H1 (cell line): ENCODE results near the gene PDE6B. TPM values are rescaled to one million over a fixed set of nuclear protein-coding genes. Genes with fewer than 3 reads are reported as not detected.

Source experiments
- CTCF ChIA-PET: fragments of 300-600 bp; sonication (Branson Sonifier 250); formaldehyde crosslinking; loops from one replicate; lab custom pipeline; 2021; ENCODE audit not compliant: partially characterized antibody; lab: Charles Lee
- POLR2A ChIA-PET: fragments of 300-600 bp; sonication (Branson Sonifier 250); formaldehyde crosslinking; loops from one replicate; lab custom pipeline; 2021; ENCODE audit warnings: inconsistent platforms; ENCODE audit not compliant: partially characterized antibody; lab: Charles Lee
- DNase-seq, 2 experiments: peaks; one replicate each; pipeline versions ENCODE4 v3.0.0 to v3.0.0-alpha.2; 2010 to 2022; ENCODE audit warnings: low spot score in 2 of 2, low read depth in 1 of 2, mixed read lengths in 1 of 2
- FAIRE-seq: peaks from 2 replicates; lab custom pipeline; 2011; peaks lifted over from hg19 to GRCh38; lab: Jason Lieb, UNC
- H2AFZ ChIP-seq: 2 replicates; pipeline ENCODE4 v1.8.1; 2012; ENCODE audit warnings: low read length, inconsistent platforms
- H2AK5ac ChIP-seq: 2 replicates; pipeline ENCODE4 v1.6.1; 2013; ENCODE audit warnings: low read depth, low read length
- H2BK120ac ChIP-seq: replicated peaks from 2 replicates; pipeline ENCODE3; 2013; ENCODE audit warnings: low read depth, low read length, inconsistent platforms
- H2BK12ac ChIP-seq: 2 replicates; pipeline ENCODE4 v1.6.1; 2013; ENCODE audit warnings: low read depth, low read length
- H2BK15ac ChIP-seq: 2 replicates; pipeline ENCODE4 v1.6.1; 2013; ENCODE audit warnings: low read length
- H2BK20ac ChIP-seq: 2 replicates; pipeline ENCODE4 v1.6.1; 2013; ENCODE audit warnings: low read length
- H2BK5ac ChIP-seq: 2 replicates; pipeline ENCODE4 v1.6.1; 2013; ENCODE audit warnings: low read depth, low read length
- H3K14ac ChIP-seq: 2 replicates; pipeline ENCODE4 v1.6.1; 2013; ENCODE audit warnings: inconsistent platforms; ENCODE audit not compliant: insufficient read length
- H3K18ac ChIP-seq: 2 replicates; pipeline ENCODE4 v1.6.1; 2013; ENCODE audit warnings: low read length; ENCODE audit errors: extremely low read depth
- H3K23ac ChIP-seq: 2 replicates; pipeline ENCODE4 v1.6.1; 2013; ENCODE audit warnings: inconsistent platforms; ENCODE audit not compliant: insufficient read length
- H3K23me2 ChIP-seq: 2 replicates; pipeline ENCODE4 v1.6.1; 2013; ENCODE audit warnings: low read depth, low read length
- H3K27ac ChIP-seq: 2 replicates; pipeline ENCODE4 v1.6.1; 2011; ENCODE audit warnings: low read depth, low read length, inconsistent platforms
- H3K27me3 ChIP-seq, 4 experiments: replicated peaks in 1 of 4; 1 replicate in 1 of 4; 2 replicates in 3 of 4; pipeline versions ENCODE4 v1.6.1 to v1.8.1; 2011 to 2013; ENCODE audit warnings: low read length in 3 of 4, mild to moderate bottlenecking in 3 of 4, inconsistent platforms in 2 of 4, mixed read lengths in 2 of 4, moderate library complexity in 1 of 4; ENCODE audit not compliant: control insufficient read depth in 3 of 4, insufficient read depth in 3 of 4; ENCODE audit errors: extremely low read depth in 1 of 4
- H3K36me3 ChIP-seq, 4 experiments: 2 replicates each; pipeline versions ENCODE4 v1.6.1 to v1.8.1; 2011 to 2013; ENCODE audit warnings: mild to moderate bottlenecking in 4 of 4, low read length in 3 of 4, moderate library complexity in 2 of 4, control low read depth in 1 of 4, inconsistent platforms in 1 of 4; ENCODE audit not compliant: insufficient read depth in 4 of 4, control insufficient read depth in 2 of 4
- H3K4ac ChIP-seq: replicated peaks from 2 replicates; pipeline ENCODE3; 2013; ENCODE audit warnings: low read length, low read depth, mixed read lengths, inconsistent platforms; ENCODE audit not compliant: insufficient read length
- H3K4me1 ChIP-seq, 4 experiments: replicated peaks in 1 of 4; 1 replicate in 1 of 4; 2 replicates in 3 of 4; pipeline versions ENCODE4 v1.6.1 to v1.8.1; 2011 to 2013; ENCODE audit warnings: low read length in 3 of 4, inconsistent platforms in 2 of 4, mixed read lengths in 1 of 4; ENCODE audit not compliant: insufficient read depth in 4 of 4, control insufficient read depth in 3 of 4
- H3K4me2 ChIP-seq, 2 experiments: 2 replicates each; pipeline versions ENCODE4 v1.6.1 to v1.8.1; 2011 to 2013; ENCODE audit warnings: low read depth in 2 of 2, low read length in 2 of 2, control low read depth in 1 of 2, inconsistent platforms in 1 of 2, mild to moderate bottlenecking in 1 of 2; ENCODE audit not compliant: insufficient read depth in 1 of 2
- H3K4me3 ChIP-seq, 4 experiments: fragments of 200-600, 300-600 bp in 1 of 4; sonication (generic), shearing (Covaris generic), sonication (Bioruptor Twin) in 1 of 4; 2 replicates each; pipeline versions ENCODE4 v1.5.1 to v1.8.1; 2011 to 2016; ENCODE audit warnings: low read length in 4 of 4, low read depth in 3 of 4, control low read depth in 2 of 4, inconsistent platforms in 2 of 4, mild to moderate bottlenecking in 2 of 4, mixed read lengths in 1 of 4, moderate library complexity in 1 of 4; ENCODE audit not compliant: insufficient read depth in 2 of 4; ENCODE audit errors: extremely low read depth in 1 of 4
- H3K56ac ChIP-seq: replicated peaks from 2 replicates; pipeline ENCODE3; 2013; ENCODE audit warnings: low read depth, mild to moderate bottlenecking, mixed read lengths, low read length, inconsistent platforms; ENCODE audit not compliant: insufficient read length
- H3K79me1 ChIP-seq: 2 replicates; pipeline ENCODE4 v1.6.1; 2013; ENCODE audit warnings: low read depth, low read length, control low read depth
- H3K79me2 ChIP-seq, 2 experiments: 2 replicates each; pipeline versions ENCODE4 v1.6.1 to v1.8.1; 2012 to 2013; ENCODE audit warnings: low read length in 2 of 2, mild to moderate bottlenecking in 2 of 2, inconsistent platforms in 1 of 2; ENCODE audit not compliant: insufficient read depth in 2 of 2, control insufficient read depth in 1 of 2
- H3K9ac ChIP-seq, 4 experiments: replicated peaks in 1 of 4; 1 replicate in 1 of 4; 2 replicates in 3 of 4; pipeline versions ENCODE4 v1.6.1 to v1.8.1; 2011 to 2013; ENCODE audit warnings: low read depth in 3 of 4, low read length in 3 of 4, control low read depth in 2 of 4, mild to moderate bottlenecking in 2 of 4, moderate library complexity in 2 of 4, inconsistent platforms in 1 of 4; ENCODE audit errors: extremely low read depth in 1 of 4
- H3K9me3 ChIP-seq, 2 experiments: 2 replicates each; pipeline versions ENCODE4 v1.6.1 to v1.8.1; 2012 to 2013; ENCODE audit warnings: mild to moderate bottlenecking in 2 of 2, moderate library complexity in 2 of 2, control low read depth in 1 of 2, inconsistent platforms in 1 of 2, low read depth in 1 of 2, low read length in 1 of 2, mixed read lengths in 1 of 2; ENCODE audit not compliant: insufficient read depth in 2 of 2
- H4K20me1 ChIP-seq, 2 experiments: replicated peaks in 1 of 2; 2 replicates each; pipeline versions ENCODE3 to v1.8.1; 2011 to 2013; ENCODE audit warnings: inconsistent platforms in 2 of 2, low read length in 2 of 2, mild to moderate bottlenecking in 1 of 2; ENCODE audit not compliant: insufficient read depth in 2 of 2, control insufficient read depth in 1 of 2
- H4K5ac ChIP-seq: 2 replicates; pipeline ENCODE4 v1.6.1; 2013; ENCODE audit warnings: low read length, low read depth, mixed read lengths, inconsistent platforms; ENCODE audit not compliant: insufficient read length
- H4K8ac ChIP-seq: 2 replicates; pipeline ENCODE4 v1.8.0; 2013; ENCODE audit warnings: mild to moderate bottlenecking, moderate library complexity, low read length, inconsistent platforms; ENCODE audit not compliant: insufficient read depth; ENCODE audit errors: extremely low read depth
- H4K91ac ChIP-seq: replicated peaks from 2 replicates; pipeline ENCODE3; 2013; ENCODE audit warnings: low read length, mixed read lengths, inconsistent platforms; ENCODE audit not compliant: insufficient read length
- ASH2L ChIP-seq: fragments of 200-600, 300-600 bp; sonication (generic); IDR thresholded peaks from one replicate; pipeline ENCODE4 v1.7.1; 2017; ENCODE audit warnings: low read length
- CREB1 ChIP-seq: IDR thresholded peaks from 2 replicates; pipeline ENCODE4 v1.6.1; 2012; ENCODE audit warnings: inconsistent platforms
- JUND ChIP-seq: IDR thresholded peaks from 2 replicates; pipeline ENCODE4 v1.6.1; 2011; ENCODE audit warnings: mild to moderate bottlenecking, improper control_type of control experiment, low read length
- MAFK ChIP-seq: IDR thresholded peaks from 2 replicates; pipeline ENCODE4 v1.6.1; 2012; ENCODE audit warnings: low read depth, mild to moderate bottlenecking, improper control_type of control experiment, low read length
- SIRT6 ChIP-seq: IDR thresholded peaks from one replicate; pipeline ENCODE4 v1.7.1; 2012; ENCODE audit warnings: low read length, inconsistent platforms
- SP1 ChIP-seq: IDR thresholded peaks from 2 replicates; pipeline ENCODE4 v1.6.1; 2011; ENCODE audit warnings: low read depth, low read length
- WGBS, 2 experiments: shearing (Covaris generic) in 1 of 2; methylation state at CpG; one replicate each; pipeline versions ENCODE4 v1.1.6 to v1.1.7; 2013 to 2015; ENCODE audit warnings: low lambda C conversion rate in 2 of 2, mixed read lengths in 2 of 2, inconsistent platforms in 1 of 2, low coverage in 1 of 2, missing lambda C conversion rate in 1 of 2; ENCODE audit not compliant: insufficient replicate concordance in 2 of 2, insufficient coverage in 1 of 2, insufficient read length in 1 of 2; ENCODE audit errors: extremely low coverage in 1 of 2, missing lambda C conversion rate in 1 of 2; 5-methylcytosine and 5-hydroxymethylcytosine counted together
- polyA plus RNA-seq, 7 experiments: library from polyadenylated mRNA; depleted of rRNA in 3 of 7; stranded (reverse) in 5 of 7; unstranded in 2 of 7; fragments of >200 nt in 5 of 7; fragments of 200-250 nt in 2 of 7; gene quantifications; 1 replicate in 5 of 7; 2 replicates in 1 of 7; 4 replicates in 1 of 7; pipeline versions ENCODE4 v1.2.1 to v1.2.3, GENCODE V29; 2011 to 2013; ENCODE audit warnings: missing spikeins in 2 of 7, mixed read lengths in 2 of 7
- total RNA-seq: library from RNA; stranded (reverse); fragmentation: NEBNext Ultra II Directional; extraction: Animal tissue kit (Norgen Biotek cat#: 25700); gene quantifications from 2 replicates; pipeline ENCODE4 v1.2.1, GENCODE V29; 2021
- TF ChIP-seq, protein P1 (sequence below): IDR thresholded peaks from 2 replicates; pipeline ENCODE4 v1.6.1; 2012; ENCODE audit warnings: inconsistent platforms
- TF ChIP-seq, protein P2 (sequence below), 3 experiments: IDR thresholded peaks; 1 replicate in 2 of 3; 2 replicates in 1 of 3; pipeline versions ENCODE4 v1.5.1 to v1.6.1; 2011; ENCODE audit warnings: low read length in 3 of 3, mild to moderate bottlenecking in 3 of 3, inconsistent platforms in 2 of 3, low read depth in 1 of 3, moderate library complexity in 1 of 3; ENCODE audit not compliant: insufficient read depth in 1 of 3; ENCODE audit errors: control extremely low read depth in 1 of 3
- TF ChIP-seq, protein P3 (sequence below): IDR thresholded peaks from 2 replicates; pipeline ENCODE4 v1.6.1; 2011; ENCODE audit warnings: low read length, improper control_type of control experiment

Gene PDE6B
- total and polyA plus RNA-seq, 2 of the 8 experiments (the other 6 are each of a cell fraction or from before 2014, with no cell fraction given) = 4.1 to 8.4 TPM

DNA sequence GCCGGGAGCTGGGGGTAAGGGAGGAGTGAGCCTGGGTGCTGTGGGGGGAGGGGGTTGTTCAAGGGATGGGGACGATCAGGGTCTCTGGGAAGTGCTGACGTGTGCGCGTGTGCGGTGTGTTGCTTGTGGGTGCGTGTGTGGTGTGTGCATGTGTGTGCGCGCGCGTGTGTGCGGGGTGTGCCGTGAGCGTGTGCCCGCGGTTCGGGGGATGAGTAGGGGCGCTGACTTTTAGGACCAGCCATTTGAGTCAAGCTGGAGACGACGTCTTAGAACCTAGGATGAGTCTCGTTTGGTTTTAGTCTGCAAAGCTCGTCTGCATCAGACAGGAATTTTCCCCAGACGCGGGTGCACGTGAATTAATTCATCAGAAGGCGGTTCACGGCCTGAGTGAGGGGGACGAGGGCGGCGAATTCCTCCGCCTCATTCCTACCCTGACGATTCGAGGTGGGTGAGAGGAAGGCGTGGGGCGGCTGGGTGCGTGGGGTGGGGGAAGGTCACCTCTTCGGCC is 48.3 kb upstream of the PDE6B start:
- CTCF ChIA-PET = interaction anchor here (0.6 to 1.5 kb wide), 3 partner anchors 26 to 1205 kb away, joined by 3 read pairs; no protein-coding TSS in a partner anchor
- no peak overlapping the region for H3K23ac ChIP-seq
- no peak overlapping the region for H3K14ac ChIP-seq
- H2AK5ac ChIP-seq = no peak overlapping the region
- H3K23me2 ChIP-seq = peaks cover 15% of the 10 kb centered on the region
- no peaks in the 10 kb centered on the region for H3K79me1 ChIP-seq
- 0 out of 2 replicates have a peak overlapping the region, but pooled peaks have one; percentile 40 for H2AFZ ChIP-seq
- no peak overlapping the region for H3K4ac ChIP-seq
- H3K27me3 ChIP-seq = peaks cover 59 to 77% (median 69%) of the 10 kb centered on the region in 4 experiments
- peak overlapping the region; percentile 55 to 69 (median 66) for H3K4me3 ChIP-seq
- no peak overlapping the region for H3K56ac ChIP-seq
- H3K4me1 ChIP-seq = peaks cover 0 to 20% (median 12%) of the 10 kb centered on the region in 4 experiments; a peak in 6 of 7 replicates
- no peaks in the 10 kb centered on the region for H3K36me3 ChIP-seq
- POLR2A ChIA-PET = interaction anchor here (0.7 to 1.6 kb wide), 12 partner anchors 12 to 271 kb away, joined by 3 to 8 read pairs (median 3); partner anchors contain the start of genes ATP5ME, MYL5, PDE6B and ZNF732
- 3% methylated on average over 23 of the region's 37 CpGs; no CpG with 5 or more reads in 1 of the 2 experiments for WGBS, 2 experiments
- H3K18ac ChIP-seq = peak overlapping the region; percentile 51
- H2BK12ac ChIP-seq = peak overlapping the region; percentile 96; the same call in 1 of the 2 replicates
- FAIRE-seq (no peak), DNase-seq (no peak)
- peak overlapping the region; percentile 76 for H4K91ac ChIP-seq
- H4K8ac ChIP-seq = peak overlapping the region; percentile 11; the same call in 1 of the 2 replicates
- H2BK15ac ChIP-seq = no peak overlapping the region
- no peaks in the 10 kb centered on the region for H3K9me3 ChIP-seq
- 0 out of 7 replicates have a peak overlapping the region, but pooled peaks of 1 of the 4 experiments have one; percentile 21 for H3K9ac ChIP-seq
- H2BK5ac ChIP-seq = peak overlapping the region; percentile 44; the same call in 1 of the 2 replicates
- H4K20me1 ChIP-seq = peaks cover 2 to 15% of the 10 kb centered on the region in 2 experiments
- no peak overlapping the region for H2BK120ac ChIP-seq
- H3K4me2 ChIP-seq = peak overlapping the region; percentile 79 to 100
- H2BK20ac ChIP-seq = no peak overlapping the region; the same call in 1 of the 2 replicates
- H4K5ac ChIP-seq = no peak overlapping the region
- H3K79me2 ChIP-seq = no peaks in the 10 kb centered on the region
- no peak overlapping the region for H3K27ac ChIP-seq
- TF ChIP-seq, protein P1, sequence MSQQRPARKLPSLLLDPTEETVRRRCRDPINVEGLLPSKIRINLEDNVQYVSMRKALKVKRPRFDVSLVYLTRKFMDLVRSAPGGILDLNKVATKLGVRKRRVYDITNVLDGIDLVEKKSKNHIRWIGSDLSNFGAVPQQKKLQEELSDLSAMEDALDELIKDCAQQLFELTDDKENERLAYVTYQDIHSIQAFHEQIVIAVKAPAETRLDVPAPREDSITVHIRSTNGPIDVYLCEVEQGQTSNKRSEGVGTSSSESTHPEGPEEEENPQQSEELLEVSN = 0 out of 2 replicates have a peak, but pooled peaks have one; percentile 5
- TF ChIP-seq, protein P2, sequence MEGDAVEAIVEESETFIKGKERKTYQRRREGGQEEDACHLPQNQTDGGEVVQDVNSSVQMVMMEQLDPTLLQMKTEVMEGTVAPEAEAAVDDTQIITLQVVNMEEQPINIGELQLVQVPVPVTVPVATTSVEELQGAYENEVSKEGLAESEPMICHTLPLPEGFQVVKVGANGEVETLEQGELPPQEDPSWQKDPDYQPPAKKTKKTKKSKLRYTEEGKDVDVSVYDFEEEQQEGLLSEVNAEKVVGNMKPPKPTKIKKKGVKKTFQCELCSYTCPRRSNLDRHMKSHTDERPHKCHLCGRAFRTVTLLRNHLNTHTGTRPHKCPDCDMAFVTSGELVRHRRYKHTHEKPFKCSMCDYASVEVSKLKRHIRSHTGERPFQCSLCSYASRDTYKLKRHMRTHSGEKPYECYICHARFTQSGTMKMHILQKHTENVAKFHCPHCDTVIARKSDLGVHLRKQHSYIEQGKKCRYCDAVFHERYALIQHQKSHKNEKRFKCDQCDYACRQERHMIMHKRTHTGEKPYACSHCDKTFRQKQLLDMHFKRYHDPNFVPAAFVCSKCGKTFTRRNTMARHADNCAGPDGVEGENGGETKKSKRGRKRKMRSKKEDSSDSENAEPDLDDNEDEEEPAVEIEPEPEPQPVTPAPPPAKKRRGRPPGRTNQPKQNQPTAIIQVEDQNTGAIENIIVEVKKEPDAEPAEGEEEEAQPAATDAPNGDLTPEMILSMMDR (IDR thresholded peaks at IDR 0.05; ENCODE audit: control extremely low read depth in 1 of 3, insufficient read depth in 1 of 3, low read depth in 1 of 3, low read length in 3 of 3) = no peak
- TF ChIP-seq MAFK (no peak), SIRT6 (no peak), CREB1 (no peak), JUND (no peak), SP1 (no peak), ASH2L (no peak)
- TF ChIP-seq, protein P3, sequence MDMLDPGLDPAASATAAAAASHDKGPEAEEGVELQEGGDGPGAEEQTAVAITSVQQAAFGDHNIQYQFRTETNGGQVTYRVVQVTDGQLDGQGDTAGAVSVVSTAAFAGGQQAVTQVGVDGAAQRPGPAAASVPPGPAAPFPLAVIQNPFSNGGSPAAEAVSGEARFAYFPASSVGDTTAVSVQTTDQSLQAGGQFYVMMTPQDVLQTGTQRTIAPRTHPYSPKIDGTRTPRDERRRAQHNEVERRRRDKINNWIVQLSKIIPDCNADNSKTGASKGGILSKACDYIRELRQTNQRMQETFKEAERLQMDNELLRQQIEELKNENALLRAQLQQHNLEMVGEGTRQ = no peak
